ENCODE data around the gene IFNAR1. TPM values are rescaled to one million over a fixed set of nuclear protein-coding genes. Genes with fewer than 3 reads are reported as not detected.

The IFNAR1 gene
- total RNA-seq, 1 experiment from 2014 or later: 20.4 TPM

DNA sequence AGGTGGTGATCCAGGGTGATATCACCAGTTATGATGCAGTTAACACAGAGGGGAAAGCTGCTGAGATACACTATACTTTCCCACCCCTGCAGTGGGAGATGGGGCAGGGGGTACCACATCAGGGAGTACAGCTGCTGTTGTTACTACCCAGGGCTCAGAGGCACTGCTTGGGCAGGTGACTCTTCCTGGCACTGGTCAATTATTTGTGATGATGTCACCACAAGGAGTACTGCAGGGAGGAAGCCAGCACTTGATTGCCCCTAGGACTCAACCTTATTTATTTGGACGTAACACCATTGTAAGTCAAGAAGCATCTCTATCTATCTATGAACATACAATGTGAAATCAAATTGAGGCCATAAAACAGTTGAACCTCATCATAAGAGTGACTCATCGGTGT, 10.1 kb downstream of the IFNAR1 start:
- Histone ChIP-seq H3K9me3 (peaks cover 10% of the 10 kb centered on the region; the same call in 1 of the 2 replicates), H3K27me3 (replicated peaks; ENCODE audit: control insufficient read depth, insufficient read depth, low read length) (no peaks in the 10 kb centered on the region), H3K4me1 (no peaks in the 10 kb centered on the region), H3K4me3 (ENCODE audit: low read depth, low read length) (no peak overlapping the region), H3K36me3 (ENCODE audit: control insufficient read depth, insufficient read depth, low read length) (peaks cover 1% of the 10 kb centered on the region)
- no peak overlapping the region for H3K27ac Mint-ChIP-seq (ENCODE audit: unreplicated experiment)
- H3K4me3 Mint-ChIP-seq (ENCODE audit: unreplicated experiment): no peak overlapping the region
- H3K4me1 Mint-ChIP-seq (ENCODE audit: low read depth, unreplicated experiment): no peaks in the 10 kb centered on the region
- ChIA-PET POLR2A (no interaction called here), CTCF (no interaction called here)
- no peak for DNase-seq
- no peaks in the 10 kb centered on the region for H3K27me3 Mint-ChIP-seq (ENCODE audit: insufficient read depth, unreplicated experiment)
- TF ChIP-seq, protein P1, sequence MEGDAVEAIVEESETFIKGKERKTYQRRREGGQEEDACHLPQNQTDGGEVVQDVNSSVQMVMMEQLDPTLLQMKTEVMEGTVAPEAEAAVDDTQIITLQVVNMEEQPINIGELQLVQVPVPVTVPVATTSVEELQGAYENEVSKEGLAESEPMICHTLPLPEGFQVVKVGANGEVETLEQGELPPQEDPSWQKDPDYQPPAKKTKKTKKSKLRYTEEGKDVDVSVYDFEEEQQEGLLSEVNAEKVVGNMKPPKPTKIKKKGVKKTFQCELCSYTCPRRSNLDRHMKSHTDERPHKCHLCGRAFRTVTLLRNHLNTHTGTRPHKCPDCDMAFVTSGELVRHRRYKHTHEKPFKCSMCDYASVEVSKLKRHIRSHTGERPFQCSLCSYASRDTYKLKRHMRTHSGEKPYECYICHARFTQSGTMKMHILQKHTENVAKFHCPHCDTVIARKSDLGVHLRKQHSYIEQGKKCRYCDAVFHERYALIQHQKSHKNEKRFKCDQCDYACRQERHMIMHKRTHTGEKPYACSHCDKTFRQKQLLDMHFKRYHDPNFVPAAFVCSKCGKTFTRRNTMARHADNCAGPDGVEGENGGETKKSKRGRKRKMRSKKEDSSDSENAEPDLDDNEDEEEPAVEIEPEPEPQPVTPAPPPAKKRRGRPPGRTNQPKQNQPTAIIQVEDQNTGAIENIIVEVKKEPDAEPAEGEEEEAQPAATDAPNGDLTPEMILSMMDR (IDR thresholded peaks at IDR 0.05; ENCODE audit: insufficient read depth in 1 of 2, low read depth in 1 of 2, low read length in 1 of 2, severe bottlenecking in 1 of 2, unreplicated experiment in 1 of 2): no peak
- peaks cover 16% of the 10 kb centered on the region for H3K36me3 Mint-ChIP-seq (ENCODE audit: insufficient read depth, unreplicated experiment)
- BruUV-seq (replicated peaks): no TSS peak
- H3K9me3 Mint-ChIP-seq (ENCODE audit: unreplicated experiment): peaks cover 18% of the 10 kb centered on the region
- intact Hi-C loops (cut with micrococcal nuclease; ENCODE audit: unreplicated experiment): no loop called here

DNA sequence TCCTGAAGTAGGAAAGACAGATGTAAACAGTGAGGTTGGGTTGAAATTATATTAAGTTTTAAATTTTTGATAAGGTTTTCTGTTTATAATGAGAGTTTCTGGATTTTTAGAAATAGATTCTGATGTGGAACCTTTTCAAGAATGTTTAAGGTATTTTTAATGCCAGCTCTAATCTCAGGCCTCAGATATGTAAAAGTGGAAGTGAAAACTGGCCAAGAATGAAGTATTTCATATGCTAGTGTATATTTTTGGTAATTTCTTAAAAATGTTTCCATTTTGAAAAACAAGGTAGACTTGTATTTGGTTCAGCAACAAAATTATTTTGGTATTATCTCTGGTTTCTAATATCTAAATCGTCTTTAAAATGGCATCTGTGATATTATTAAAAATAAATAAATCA, 14.4 kb downstream of the IFNAR1 start:
- DNase-seq: no peak
- Mint-ChIP-seq H3K4me3 (ENCODE audit: unreplicated experiment) (no peak overlapping the region), H3K4me1 (ENCODE audit: low read depth, unreplicated experiment) (no peaks in the 10 kb centered on the region), H3K27me3 (ENCODE audit: insufficient read depth, unreplicated experiment) (no peaks in the 10 kb centered on the region), H3K27ac (ENCODE audit: unreplicated experiment) (no peak overlapping the region), H3K36me3 (ENCODE audit: insufficient read depth, unreplicated experiment) (peaks cover 29% of the 10 kb centered on the region), H3K9me3 (ENCODE audit: unreplicated experiment) (no peaks in the 10 kb centered on the region)
- no peaks in the 10 kb centered on the region for H3K9me3 ChIP-seq
- no peaks in the 10 kb centered on the region for H3K27me3 ChIP-seq (replicated peaks; ENCODE audit: control insufficient read depth, insufficient read depth, low read length)
- no peak overlapping the region for H3K4me3 ChIP-seq (ENCODE audit: low read depth, low read length)
- CTCF ChIA-PET: no interaction called here
- H3K4me1 ChIP-seq: no peaks in the 10 kb centered on the region
- no TSS peak for BruUV-seq (replicated peaks)
- intact Hi-C loops (cut with micrococcal nuclease; ENCODE audit: unreplicated experiment): no loop called here
- POLR2A ChIA-PET: no interaction called here
- H3K36me3 ChIP-seq (ENCODE audit: control insufficient read depth, insufficient read depth, low read length): no peaks in the 10 kb centered on the region; the same call in 1 of the 2 replicates
- TF ChIP-seq, protein P1 (IDR thresholded peaks at IDR 0.05; ENCODE audit: insufficient read depth in 1 of 2, low read depth in 1 of 2, low read length in 1 of 2, severe bottlenecking in 1 of 2, unreplicated experiment in 1 of 2): no peak

DNA sequence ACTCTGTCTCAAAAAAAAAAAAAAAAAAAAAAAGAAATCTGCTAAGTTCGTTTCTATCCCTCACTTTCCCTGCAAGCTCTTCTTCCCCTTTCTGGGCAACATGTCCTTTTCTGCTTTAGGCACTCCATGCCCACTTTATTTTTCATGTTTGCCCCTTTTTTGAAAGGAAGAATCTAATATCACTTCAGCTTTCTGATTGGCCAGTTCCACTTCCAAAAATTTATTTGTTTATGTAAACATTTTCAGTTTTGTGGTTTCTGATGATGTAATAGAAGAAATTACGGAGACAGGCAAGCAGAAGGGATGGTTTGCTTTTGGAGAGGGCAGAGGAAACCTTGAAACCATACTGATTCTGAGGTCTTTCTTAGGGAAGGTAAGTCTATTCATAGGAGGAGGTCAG, 15.1 kb downstream of the IFNAR1 start:
- Histone ChIP-seq H3K36me3 (ENCODE audit: control insufficient read depth, insufficient read depth, low read length) (no peaks in the 10 kb centered on the region; the same call in 1 of the 2 replicates), H3K27me3 (replicated peaks; ENCODE audit: control insufficient read depth, insufficient read depth, low read length) (no peaks in the 10 kb centered on the region), H3K4me1 (no peaks in the 10 kb centered on the region), H3K4me3 (ENCODE audit: low read depth, low read length) (no peak overlapping the region), H3K9me3 (no peaks in the 10 kb centered on the region)
- Mint-ChIP-seq H3K27ac (ENCODE audit: unreplicated experiment) (no peak overlapping the region), H3K4me3 (ENCODE audit: unreplicated experiment) (no peak overlapping the region), H3K4me1 (ENCODE audit: low read depth, unreplicated experiment) (no peaks in the 10 kb centered on the region), H3K9me3 (ENCODE audit: unreplicated experiment) (no peaks in the 10 kb centered on the region), H3K36me3 (ENCODE audit: insufficient read depth, unreplicated experiment) (peaks cover 29% of the 10 kb centered on the region), H3K27me3 (ENCODE audit: insufficient read depth, unreplicated experiment) (no peaks in the 10 kb centered on the region)
- intact Hi-C loops (cut with micrococcal nuclease; ENCODE audit: unreplicated experiment): no loop called here
- TF ChIP-seq, protein P1 (IDR thresholded peaks at IDR 0.05; ENCODE audit: insufficient read depth in 1 of 2, low read depth in 1 of 2, low read length in 1 of 2, severe bottlenecking in 1 of 2, unreplicated experiment in 1 of 2): no peak
- no peak for DNase-seq
- no TSS peak for BruUV-seq (replicated peaks)
- ChIA-PET CTCF (no interaction called here), POLR2A (no interaction called here)
